ENCODE data around the gene MVP. TPM values are rescaled to one million over a fixed set of nuclear protein-coding genes. Genes with fewer than 3 reads are reported as not detected.

Gene MVP
- total and polyA plus RNA-seq, 10 donors: 72.3 to 200 (median 152) TPM

DNA sequence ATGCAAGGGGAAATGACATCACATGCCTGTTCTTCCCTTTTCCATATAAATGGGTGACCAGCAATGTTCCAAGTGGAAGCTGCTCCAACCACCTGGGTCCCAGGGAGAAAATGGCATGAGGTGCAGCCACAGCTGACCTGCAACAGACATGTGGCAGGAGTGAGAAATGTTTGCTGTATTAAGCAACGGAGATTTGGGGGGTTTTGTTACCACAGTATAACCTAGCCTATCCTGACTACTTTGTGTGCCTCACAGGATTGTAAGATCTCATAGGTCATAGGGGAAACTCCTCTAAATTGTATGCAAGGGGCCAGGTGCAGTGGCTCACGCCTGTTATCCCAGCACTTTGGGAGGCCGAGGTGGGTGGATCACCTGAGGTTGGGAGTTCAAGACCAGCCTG lies 30.7 kb downstream of the MVP start:
- Histone ChIP-seq H3K4me3 (no peak overlapping the region), H3K36me3 (peaks cover 0 to 50% (median 20%) of the 10 kb centered on the region in 6 donors), H3K9me3 (no peaks in the 10 kb centered on the region), H3K4me1 (peaks cover 0 to 22% (median 12%) of the 10 kb centered on the region in 6 donors), H3K27me3 (replicated peaks in 1 of 7) (no peaks in the 10 kb centered on the region), H3K27ac (no peak overlapping the region)
- intact Hi-C loops (cut with DNase I; ENCODE audit: low total_unique reads): no loop called here
- 86 to 98% (median 90%) methylated on average over 3 of the region's 3 CpGs for WGBS, 5 donors
- TF ChIP-seq POLR2A (IDR thresholded peaks at IDR 0.05): no peak
- peak in 1 of 3 donors; percentile 27 for TF ChIP-seq POLR2AphosphoS5 (IDR thresholded peaks at IDR 0.05)
- DNase-seq: no peak

DNA sequence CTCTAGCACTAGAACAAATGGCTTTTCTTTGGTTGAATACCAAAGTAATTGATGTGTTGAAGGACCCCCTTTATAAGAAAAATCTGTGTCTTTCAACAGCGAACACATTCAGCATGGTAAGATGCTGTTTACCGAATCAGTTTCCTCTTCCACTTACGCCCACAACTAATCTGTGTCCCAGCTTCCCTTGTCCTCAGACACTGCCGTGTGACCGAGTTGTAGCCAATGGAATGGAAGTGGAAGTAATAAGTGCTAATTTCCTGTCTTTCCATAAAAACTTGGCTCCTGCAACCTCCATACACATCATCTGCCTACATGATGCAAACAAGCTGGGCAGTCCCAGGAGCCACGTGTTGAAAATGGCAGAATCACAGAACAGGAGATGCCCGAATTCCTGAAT lies 32.4 kb downstream of the MVP start:
- Histone ChIP-seq H3K36me3 (peaks cover 0 to 35% (median 3%) of the 10 kb centered on the region in 6 donors), H3K4me3 (no peak overlapping the region), H3K27me3 (replicated peaks in 1 of 7) (no peaks in the 10 kb centered on the region), H3K4me1 (peaks cover 0 to 22% (median 12%) of the 10 kb centered on the region in 6 donors), H3K27ac (peak overlapping the region in 7 of 8 donors; percentile 60 to 82 (median 77)), H3K9me3 (no peaks in the 10 kb centered on the region)
- WGBS, 5 donors: 40 to 64% (median 59%) methylated on average over 7 of the region's 7 CpGs
- intact Hi-C loops (cut with DNase I; ENCODE audit: low total_unique reads): no loop called here
- TF ChIP-seq, protein P1, sequence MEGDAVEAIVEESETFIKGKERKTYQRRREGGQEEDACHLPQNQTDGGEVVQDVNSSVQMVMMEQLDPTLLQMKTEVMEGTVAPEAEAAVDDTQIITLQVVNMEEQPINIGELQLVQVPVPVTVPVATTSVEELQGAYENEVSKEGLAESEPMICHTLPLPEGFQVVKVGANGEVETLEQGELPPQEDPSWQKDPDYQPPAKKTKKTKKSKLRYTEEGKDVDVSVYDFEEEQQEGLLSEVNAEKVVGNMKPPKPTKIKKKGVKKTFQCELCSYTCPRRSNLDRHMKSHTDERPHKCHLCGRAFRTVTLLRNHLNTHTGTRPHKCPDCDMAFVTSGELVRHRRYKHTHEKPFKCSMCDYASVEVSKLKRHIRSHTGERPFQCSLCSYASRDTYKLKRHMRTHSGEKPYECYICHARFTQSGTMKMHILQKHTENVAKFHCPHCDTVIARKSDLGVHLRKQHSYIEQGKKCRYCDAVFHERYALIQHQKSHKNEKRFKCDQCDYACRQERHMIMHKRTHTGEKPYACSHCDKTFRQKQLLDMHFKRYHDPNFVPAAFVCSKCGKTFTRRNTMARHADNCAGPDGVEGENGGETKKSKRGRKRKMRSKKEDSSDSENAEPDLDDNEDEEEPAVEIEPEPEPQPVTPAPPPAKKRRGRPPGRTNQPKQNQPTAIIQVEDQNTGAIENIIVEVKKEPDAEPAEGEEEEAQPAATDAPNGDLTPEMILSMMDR (IDR thresholded peaks at IDR 0.05 in 8 of 11, conservative IDR thresholded peaks at IDR 0.05 in 3 of 11): no peak
- TF ChIP-seq POLR2A (IDR thresholded peaks at IDR 0.05): peak in 1 of 3 donors; percentile 28
- peak in 1 of 3 donors; percentile 83 for TF ChIP-seq POLR2AphosphoS5 (IDR thresholded peaks at IDR 0.05)
- DNase-seq: no peak

- peaks cover 0 to 35% (median 15%) of the 10 kb centered on the region in 6 donors for H3K36me3 ChIP-seq
- no peak overlapping the region for H3K4me3 ChIP-seq
- intact Hi-C loops (cut with DNase I; ENCODE audit: low total_unique reads): no loop called here
- no peak overlapping the region for H3K27ac ChIP-seq
- no peak for DNase-seq
- peaks cover 0 to 15% (median 6%) of the 10 kb centered on the region in 6 donors for H3K4me1 ChIP-seq
- H3K9me3 ChIP-seq: no peaks in the 10 kb centered on the region
- WGBS, 5 donors: 88 to 93% (median 92%) methylated on average over 5 of the region's 5 CpGs
- H3K27me3 ChIP-seq (replicated peaks in 1 of 7): no peaks in the 10 kb centered on the region
- TF ChIP-seq POLR2A (IDR thresholded peaks at IDR 0.05): no peak
- TF ChIP-seq, protein P1 (IDR thresholded peaks at IDR 0.05 in 8 of 11, conservative IDR thresholded peaks at IDR 0.05 in 3 of 11): no peak
- TF ChIP-seq POLR2AphosphoS5 (IDR thresholded peaks at IDR 0.05): no peak
Observed at GRCh38 chr16:29854520-29855100, 34.3 kb downstream of the MVP start.

- Histone ChIP-seq H3K4me3 (no peak overlapping the region), H3K27me3 (replicated peaks in 1 of 7) (no peaks in the 10 kb centered on the region), H3K27ac (no peak overlapping the region), H3K4me1 (peaks cover 12 to 26% (median 20%) of the 10 kb centered on the region in 6 donors), H3K36me3 (peaks cover 0 to 40% (median 31%) of the 10 kb centered on the region in 6 donors), H3K9me3 (no peaks in the 10 kb centered on the region)
- TF ChIP-seq POLR2A (IDR thresholded peaks at IDR 0.05) (no peak), POLR2AphosphoS5 (IDR thresholded peaks at IDR 0.05) (no peak)
- TF ChIP-seq, protein P1 (IDR thresholded peaks at IDR 0.05 in 8 of 11, conservative IDR thresholded peaks at IDR 0.05 in 3 of 11): no peak
- DNase-seq: no peak
- intact Hi-C loops (cut with DNase I; ENCODE audit: low total_unique reads): no loop called here
- WGBS, 5 donors: 79 to 93% (median 87%) methylated on average over 7 of the region's 7 CpGs
Observed at GRCh38 chr16:29857133-29857760, 37.0 kb downstream of the MVP start.

Measured in spleen (tissue), 11 donors.